ENCODE measurements around the gene PRKAG2. TPM values are rescaled to one million over a fixed set of nuclear protein-coding genes. Genes with fewer than 3 reads are reported as not detected.

The PRKAG2 gene
- total RNA-seq, 2 experiments from 2014 or later = 39.3 to 42.3 TPM

GRCh38 chr7:151687523-151688235, 189.2 kb downstream of the PRKAG2 start:
- ATAC-seq (ENCODE audit: poor library complexity) (no peak), DNase-seq (no peak)
- Histone ChIP-seq H3K4me3 (ENCODE audit: low read length) (no peak overlapping the region), H3K9me3 (ENCODE audit: control insufficient read depth in 1 of 2, insufficient read depth in 1 of 2, low read length in 2 of 2) (no peaks in the 10 kb centered on the region), H3K27me3 (ENCODE audit: control insufficient read depth in 1 of 2, insufficient read depth in 2 of 2, low read length in 2 of 2) (no peaks in the 10 kb centered on the region), H3K4me1 (ENCODE audit: insufficient read depth, low read length) (peaks cover 2% of the 10 kb centered on the region), H3K27ac (ENCODE audit: low read depth in 1 of 2, low read length in 2 of 2) (no peak overlapping the region), H3K36me3 (ENCODE audit: insufficient read depth, low read length) (peaks cover 2% of the 10 kb centered on the region)
- H3K4me1 Mint-ChIP-seq (ENCODE audit: low read depth) = no peaks in the 10 kb centered on the region
- POLR2A ChIA-PET = no interaction called here
- no peak overlapping the region for H3K27ac Mint-ChIP-seq
- intact Hi-C loops (cut with DNase I, micrococcal nuclease) = no loop called here
- H3K27me3 Mint-ChIP-seq = no peaks in the 10 kb centered on the region
- H3K9me3 Mint-ChIP-seq = no peaks in the 10 kb centered on the region
- no peak for TF ChIP-seq CTCF (IDR thresholded peaks at IDR 0.05)
- CTCF ChIA-PET = no interaction called here
- no peaks in the 10 kb centered on the region for H3K36me3 Mint-ChIP-seq (ENCODE audit: low read depth)
- H3K4me3 Mint-ChIP-seq = no peak overlapping the region

DNA sequence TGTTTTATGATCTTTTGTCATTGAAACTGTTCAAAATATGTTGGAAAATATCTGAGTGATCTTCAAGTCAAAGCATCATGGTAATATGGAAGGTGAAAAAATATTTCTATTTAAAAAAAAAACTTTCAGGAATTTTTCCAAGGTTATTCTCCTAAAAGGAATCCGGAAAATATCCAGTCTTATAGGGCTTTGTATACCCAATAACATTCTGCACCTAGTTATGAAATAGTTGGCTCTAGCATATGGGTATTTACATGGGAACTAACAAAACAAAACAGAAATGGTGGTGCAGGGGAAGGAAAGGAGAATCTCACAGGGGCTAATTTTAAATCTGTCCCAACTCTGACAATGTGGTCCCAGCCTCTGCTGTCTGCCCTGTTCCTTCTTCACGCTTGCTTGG, 190.1 kb downstream of the PRKAG2 start:
- H3K9me3 Mint-ChIP-seq = no peaks in the 10 kb centered on the region
- intact Hi-C loops (cut with DNase I, micrococcal nuclease) = no loop called here

GRCh38 chr7:151686016-151686766, 190.7 kb downstream of the PRKAG2 start:
- H3K4me1 Mint-ChIP-seq (ENCODE audit: low read depth) = peaks cover 7% of the 10 kb centered on the region
- intact Hi-C loops (cut with DNase I, micrococcal nuclease) = no loop called here
- no peaks in the 10 kb centered on the region for H3K27me3 Mint-ChIP-seq
- H3K36me3 Mint-ChIP-seq (ENCODE audit: low read depth) = no peaks in the 10 kb centered on the region
- ATAC-seq (ENCODE audit: poor library complexity) (no peak), DNase-seq (no peak)
- H3K4me3 ChIP-seq (ENCODE audit: low read length) = no peak overlapping the region
- H3K4me1 ChIP-seq (ENCODE audit: insufficient read depth, low read length) = peaks cover 2% of the 10 kb centered on the region
- H3K9me3 ChIP-seq (ENCODE audit: control insufficient read depth in 1 of 2, insufficient read depth in 1 of 2, low read length in 2 of 2) = no peaks in the 10 kb centered on the region
- ChIA-PET CTCF (no interaction called here), POLR2A (interaction anchor here (0.6 kb wide), 2 partner anchors 67 to 120 kb away, joined by 3 to 4 read pairs; no protein-coding TSS in a partner anchor)
- H3K9me3 Mint-ChIP-seq = no peaks in the 10 kb centered on the region
- TF ChIP-seq CTCF (IDR thresholded peaks at IDR 0.05) = no peak
- H3K27ac ChIP-seq (ENCODE audit: low read depth in 1 of 2, low read length in 2 of 2) = no peak overlapping the region
- H3K4me3 Mint-ChIP-seq = no peak overlapping the region
- H3K27ac Mint-ChIP-seq = no peak overlapping the region
- no peaks in the 10 kb centered on the region for H3K27me3 ChIP-seq (ENCODE audit: control insufficient read depth in 1 of 2, insufficient read depth in 2 of 2, low read length in 2 of 2)
- peaks cover 2% of the 10 kb centered on the region for H3K36me3 ChIP-seq (ENCODE audit: insufficient read depth, low read length)

More for the DNA sequence above, 190.1 kb downstream of the PRKAG2 start:
- ChIA-PET CTCF (no interaction called here), POLR2A (no interaction called here)
- no peak for TF ChIP-seq CTCF (IDR thresholded peaks at IDR 0.05)
- H3K4me1 Mint-ChIP-seq (ENCODE audit: low read depth) = peaks cover 2% of the 10 kb centered on the region
- no peak overlapping the region for H3K27ac ChIP-seq (ENCODE audit: low read depth in 1 of 2, low read length in 2 of 2)
- DNase-seq (no peak), ATAC-seq (ENCODE audit: poor library complexity) (no peak)
- peaks cover 2% of the 10 kb centered on the region for H3K36me3 ChIP-seq (ENCODE audit: insufficient read depth, low read length)
- H3K4me3 ChIP-seq (ENCODE audit: low read length) = no peak overlapping the region
- no peak overlapping the region for H3K27ac Mint-ChIP-seq
- no peaks in the 10 kb centered on the region for H3K36me3 Mint-ChIP-seq (ENCODE audit: low read depth)
- H3K27me3 ChIP-seq (ENCODE audit: control insufficient read depth in 1 of 2, insufficient read depth in 2 of 2, low read length in 2 of 2) = no peaks in the 10 kb centered on the region
- H3K4me1 ChIP-seq (ENCODE audit: insufficient read depth, low read length) = peaks cover 2% of the 10 kb centered on the region
- H3K4me3 Mint-ChIP-seq = no peak overlapping the region
- H3K27me3 Mint-ChIP-seq = no peaks in the 10 kb centered on the region
- H3K9me3 ChIP-seq (ENCODE audit: control insufficient read depth in 1 of 2, insufficient read depth in 1 of 2, low read length in 2 of 2) = no peaks in the 10 kb centered on the region
